HG02970 (cell line): Measurements from ENCODE around the gene KCNK13.

ENCODE experiments used
- ATAC-seq: cut with Tn5 transposase; IDR thresholded peaks from one replicate; pipeline ENCODE4 v1.9.1; 2021; ENCODE audit warnings: mild to moderate bottlenecking, moderate library complexity, moderate number of reproducible peaks; ENCODE audit not compliant: unreplicated experiment, low FRiP score

The KCNK13 gene

DNA sequence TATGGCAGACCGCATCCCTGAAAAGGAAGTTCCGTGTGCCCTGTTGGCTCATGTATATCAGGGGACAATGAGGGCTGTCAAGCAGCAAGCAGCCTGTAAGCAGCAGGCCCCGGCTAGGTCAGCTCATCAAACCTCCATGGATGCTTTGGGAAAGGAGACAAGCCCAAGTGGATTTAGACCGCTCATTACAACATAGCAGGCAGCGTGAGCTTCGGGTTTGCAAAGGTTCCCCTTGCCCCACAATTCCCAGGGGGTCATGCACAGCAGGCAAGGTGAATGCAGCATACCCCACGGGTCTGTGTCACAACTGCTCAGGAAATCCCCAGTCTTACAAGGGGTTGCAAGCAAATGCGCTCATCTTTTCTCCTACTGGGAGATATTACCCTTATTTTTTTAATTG is 54.6 kb downstream of the KCNK13 start:
- ATAC-seq, result no peak

- no peak for ATAC-seq
Measured at GRCh38 chr14:90118027-90118426, 56.2 kb downstream of the KCNK13 start.

GRCh38 chr14:90126260-90126659 is 64.5 kb downstream of the KCNK13 start:
- ATAC-seq, result no peak

DNA sequence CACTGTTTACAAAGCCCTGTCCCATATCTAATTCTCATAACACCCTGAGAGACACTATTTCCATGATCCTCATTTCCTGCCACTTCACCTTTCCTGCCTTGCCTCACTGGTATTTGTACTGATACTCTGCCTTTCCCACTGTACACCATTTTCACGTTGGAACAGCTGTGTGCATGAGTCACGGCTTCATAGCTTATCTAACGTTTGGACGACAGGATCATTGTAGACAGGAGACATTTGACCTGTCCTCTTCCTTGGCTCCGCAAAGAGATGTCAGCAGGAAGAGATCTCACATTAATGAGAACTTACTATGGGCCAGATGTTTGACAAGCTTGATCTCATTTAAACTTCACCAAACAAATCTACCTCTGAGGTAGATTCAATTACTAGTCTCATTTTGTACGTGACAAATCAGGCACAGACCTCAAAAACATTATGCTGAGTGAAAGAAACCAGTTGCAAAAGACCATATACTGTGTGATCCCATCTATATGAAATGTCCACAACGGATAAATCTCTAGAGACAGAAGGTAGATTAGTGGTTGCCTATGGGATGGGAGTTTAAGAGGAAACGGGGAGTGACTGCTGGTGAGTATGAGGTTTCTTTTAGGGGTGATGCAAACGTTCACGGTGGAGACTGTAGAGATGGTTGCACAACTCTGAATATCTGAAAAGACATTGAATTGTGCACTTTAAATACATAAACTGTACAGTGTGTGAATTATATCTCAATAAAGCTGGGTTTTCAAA is 71.2 kb downstream of the KCNK13 start:
- no peak for ATAC-seq

GRCh38 chr14:90136904-90137303 is 75.1 kb downstream of the KCNK13 start:
- ATAC-seq, result no peak

GRCh38 chr14:90137807-90138206 is 76.0 kb downstream of the KCNK13 start:
- no peak for ATAC-seq

- no peak for ATAC-seq
Measured at GRCh38 chr14:90139199-90139598, 77.4 kb downstream of the KCNK13 start.

DNA sequence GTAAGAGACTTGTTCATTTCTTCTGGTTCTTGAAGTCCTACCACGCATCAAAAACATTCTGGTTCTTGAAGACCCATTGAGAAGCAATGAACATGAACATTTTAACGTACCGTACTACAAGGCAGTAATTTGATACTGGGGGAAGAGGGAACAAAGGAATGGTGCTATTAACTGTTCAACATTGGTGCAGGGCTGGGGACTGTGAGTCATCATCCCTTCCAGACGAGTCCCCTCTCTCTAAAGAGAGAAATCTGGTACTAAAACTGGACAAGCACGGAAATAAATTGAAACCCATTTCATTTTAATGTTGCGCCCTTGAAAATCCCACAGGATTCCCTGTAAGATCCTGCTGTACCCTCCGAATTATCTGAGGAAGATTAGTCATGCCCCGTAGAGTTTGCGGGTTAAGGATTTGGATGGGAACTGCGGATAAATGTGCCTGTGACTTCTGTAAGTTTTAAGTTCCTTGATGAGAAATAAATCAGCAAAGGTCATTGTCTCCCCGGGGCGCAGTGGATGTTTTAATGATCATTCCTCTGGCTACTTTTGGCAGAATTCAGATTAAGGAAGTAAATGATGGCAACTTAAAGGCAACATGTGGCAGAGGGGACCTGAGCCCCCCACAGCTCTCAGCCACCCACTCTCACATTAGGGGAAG is 78.6 kb downstream of the KCNK13 start:
- ATAC-seq, result no peak

- ATAC-seq, result no peak
Measured at GRCh38 chr14:90140956-90141316, 79.1 kb downstream of the KCNK13 start.

GRCh38 chr14:90153429-90153828 is 91.6 kb downstream of the KCNK13 start:
- ATAC-seq, result no peak

DNA sequence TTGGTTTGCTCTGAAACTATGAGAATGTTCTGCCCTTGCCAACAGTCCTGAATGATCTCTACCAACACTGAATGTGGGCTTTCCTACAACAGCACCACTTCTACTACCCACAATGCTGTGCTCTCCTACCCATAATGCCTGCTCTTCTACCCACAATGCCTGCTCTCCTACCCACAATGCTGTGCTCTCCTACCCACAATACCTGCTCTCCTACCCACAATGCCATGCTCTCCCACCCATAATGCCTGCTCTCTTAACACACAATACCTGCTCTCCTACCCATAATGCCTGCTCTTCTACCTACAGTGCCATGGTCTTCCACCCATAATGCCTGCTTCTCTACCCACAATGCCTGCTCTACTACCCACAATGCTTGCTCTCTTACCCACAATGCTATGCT is 92.3 kb downstream of the KCNK13 start:
- ATAC-seq, result no peak

DNA sequence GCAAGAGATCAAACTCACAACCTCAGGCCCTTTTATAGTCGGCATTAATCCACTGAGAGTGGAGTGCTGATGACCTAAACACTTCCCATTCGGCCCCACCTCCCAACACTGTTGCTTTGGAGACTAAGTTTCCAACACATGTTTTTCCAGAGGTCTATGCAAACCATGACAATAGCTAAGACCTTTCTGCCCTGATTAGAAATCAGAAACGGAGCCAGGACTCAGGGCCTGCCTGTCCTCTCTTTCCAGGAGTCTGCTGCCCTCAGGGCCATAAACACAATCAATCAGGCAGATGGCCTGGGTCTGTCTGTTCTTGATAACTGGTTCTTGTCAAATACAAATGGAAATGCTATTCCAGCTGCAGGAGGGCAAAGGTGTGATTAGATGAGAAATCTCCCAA is 97.4 kb downstream of the KCNK13 start:
- no peak for ATAC-seq

- ATAC-seq, result no peak
Measured at GRCh38 chr14:90159688-90160087, 97.9 kb downstream of the KCNK13 start.

DNA sequence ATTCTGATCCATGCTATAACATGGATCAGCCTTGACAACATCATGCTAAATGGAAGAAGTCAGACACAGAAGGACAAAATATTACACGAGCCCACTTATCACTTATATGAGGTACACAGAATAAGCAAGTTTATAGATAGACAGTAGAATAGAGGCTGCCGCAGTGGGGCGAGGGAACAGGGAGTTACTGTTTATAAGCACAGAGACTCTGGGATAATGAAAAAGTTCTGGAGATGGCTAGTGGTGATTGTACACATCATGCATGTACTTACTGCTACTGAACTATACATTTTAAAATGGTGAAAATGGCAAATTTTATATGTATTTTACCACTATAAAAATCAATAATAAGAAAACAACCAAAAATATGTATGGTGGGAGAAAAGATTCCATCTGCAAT is 99.3 kb downstream of the KCNK13 start:
- ATAC-seq, result no peak

DNA sequence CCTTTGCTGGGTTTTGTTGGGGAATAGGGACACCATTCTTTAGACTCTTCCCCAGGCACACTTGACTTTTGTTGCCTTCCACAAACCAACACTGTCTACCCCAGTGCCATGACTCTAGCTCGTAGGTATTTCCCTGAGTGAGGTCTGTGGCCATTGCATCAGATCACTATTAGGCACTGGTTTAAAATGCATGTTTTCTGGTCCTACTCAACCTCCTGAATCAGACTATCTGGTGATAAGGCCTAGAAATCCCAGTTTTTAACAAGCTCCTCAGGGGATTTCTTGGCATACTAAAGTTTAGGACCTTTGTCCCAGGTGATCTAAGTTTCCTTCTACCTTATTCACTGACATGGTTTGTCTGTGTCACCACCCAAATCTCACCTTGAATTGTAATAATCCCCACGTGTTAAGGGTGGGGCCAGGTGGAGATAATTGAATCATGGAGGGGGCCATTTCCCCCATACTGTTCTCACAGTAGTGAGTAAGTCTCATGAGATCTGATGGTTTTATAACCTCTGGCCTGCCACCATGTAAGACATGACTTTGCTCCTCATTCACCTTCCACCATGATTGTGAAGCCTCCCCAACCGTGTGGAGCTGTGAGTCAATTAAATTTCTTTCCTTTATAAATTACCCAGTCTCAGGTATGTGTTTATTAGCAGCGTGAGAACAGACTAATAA is 106.8 kb downstream of the KCNK13 start:
- ATAC-seq, result no peak

- no peak for ATAC-seq
Measured at GRCh38 chr14:90175631-90176030, 113.8 kb downstream of the KCNK13 start.

GRCh38 chr14:90177539-90178189 is 115.9 kb downstream of the KCNK13 start:
- ATAC-seq, result no peak

- no peak for ATAC-seq
Measured at GRCh38 chr14:90179357-90179756, 117.6 kb downstream of the KCNK13 start.

GRCh38 chr14:90179809-90180779 is 118.3 kb downstream of the KCNK13 start:
- ATAC-seq, result no peak

DNA sequence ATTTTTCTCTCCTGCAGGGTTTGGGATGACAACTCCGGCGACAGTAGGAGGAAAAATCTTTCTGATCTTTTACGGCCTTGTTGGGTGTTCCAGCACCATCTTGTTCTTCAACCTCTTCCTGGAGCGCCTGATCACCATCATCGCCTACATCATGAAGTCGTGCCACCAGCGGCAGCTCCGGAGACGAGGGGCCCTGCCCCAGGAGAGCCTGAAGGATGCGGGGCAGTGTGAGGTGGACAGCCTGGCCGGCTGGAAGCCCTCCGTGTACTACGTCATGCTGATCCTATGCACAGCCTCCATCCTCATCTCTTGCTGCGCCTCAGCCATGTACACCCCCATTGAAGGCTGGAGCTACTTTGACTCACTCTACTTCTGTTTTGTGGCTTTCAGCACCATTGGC is 122.3 kb downstream of the KCNK13 start:
- no peak for ATAC-seq
